ENCODE results near the gene MINK1.

MINK1 gene

DNA sequence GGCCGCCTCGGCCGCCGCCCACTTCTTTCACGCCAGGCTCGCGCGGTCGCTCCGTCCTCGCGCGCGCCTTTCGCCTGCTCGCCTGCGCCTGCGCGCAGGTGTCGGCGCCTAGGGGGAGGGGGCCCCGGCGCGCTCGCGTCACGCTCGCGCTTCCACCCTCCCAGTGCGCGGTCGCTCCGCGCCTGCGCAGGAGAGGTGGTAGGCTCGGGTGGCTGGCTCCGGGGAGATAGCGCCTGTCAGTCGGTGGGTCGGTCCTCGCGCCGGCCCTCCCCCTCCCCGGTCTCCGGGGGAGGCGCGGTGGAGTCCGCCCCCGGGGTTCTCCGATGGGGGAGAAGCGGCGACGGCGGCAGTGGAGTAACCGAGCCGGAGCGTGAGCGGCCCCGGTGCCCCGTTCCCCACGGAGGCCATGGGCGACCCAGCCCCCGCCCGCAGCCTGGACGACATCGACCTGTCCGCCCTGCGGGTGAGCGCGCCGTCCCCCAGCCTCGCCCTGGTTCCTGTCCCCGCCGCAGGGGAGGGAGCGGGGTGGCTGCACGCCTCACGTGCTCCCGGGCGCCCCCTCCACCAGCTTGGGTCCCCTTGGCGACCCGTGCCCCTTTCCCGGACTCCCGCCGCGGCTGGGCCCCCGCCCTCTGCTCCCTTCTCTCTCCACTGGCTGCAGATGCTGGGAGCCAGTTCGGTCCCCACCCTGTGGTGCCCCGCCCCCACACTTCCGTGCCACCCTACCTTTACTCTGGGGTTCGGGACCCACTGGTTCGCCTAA is at the start of gene MINK1:
TSS of gene MINK1 (plus strand) at position 163 of the 763 bp plus-strand sequence. CDS start at position 407, 244 bp downstream.
- DNase-seq: peak; percentile 79 to 95

DNA sequence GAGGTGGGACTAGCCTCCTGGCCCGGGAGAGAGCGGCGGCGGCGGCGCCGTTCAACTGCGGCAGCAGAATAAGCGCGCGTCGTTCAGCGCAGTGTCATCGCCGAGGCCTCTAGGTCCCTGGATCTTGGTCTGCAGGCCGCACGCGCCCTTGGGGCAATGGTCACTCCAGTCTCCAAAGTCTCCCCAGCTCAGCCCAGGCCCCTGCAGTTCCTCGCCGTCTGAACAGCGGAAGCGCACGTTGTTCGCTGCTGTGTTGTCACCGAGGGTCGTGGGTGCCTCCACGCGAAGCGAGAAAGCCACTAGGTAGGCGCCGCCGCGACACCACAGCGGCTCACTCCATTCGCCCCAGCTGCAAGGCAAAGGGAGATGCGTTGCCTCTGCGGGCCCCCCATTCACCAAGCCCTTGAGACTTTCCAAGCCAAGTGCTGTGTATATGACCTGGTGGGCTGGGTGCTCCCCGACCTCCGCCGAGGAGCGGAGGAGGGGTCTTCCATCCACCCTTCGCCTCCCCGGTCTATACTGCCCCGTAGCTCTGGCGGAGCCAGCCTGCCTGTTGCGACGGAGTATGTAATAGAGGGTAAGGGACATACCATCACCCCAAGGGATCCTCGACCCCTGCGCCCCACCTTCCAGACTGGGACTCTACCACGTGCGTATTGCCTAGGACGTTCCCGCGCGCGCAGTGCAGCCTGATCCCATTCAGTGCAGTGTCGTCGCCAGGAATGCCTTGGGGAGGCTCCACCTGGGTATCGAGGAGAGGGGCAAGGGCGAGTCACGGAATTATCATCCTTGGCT is 47.6 kb upstream of the MINK1 start:
- no peak for DNase-seq

DNA sequence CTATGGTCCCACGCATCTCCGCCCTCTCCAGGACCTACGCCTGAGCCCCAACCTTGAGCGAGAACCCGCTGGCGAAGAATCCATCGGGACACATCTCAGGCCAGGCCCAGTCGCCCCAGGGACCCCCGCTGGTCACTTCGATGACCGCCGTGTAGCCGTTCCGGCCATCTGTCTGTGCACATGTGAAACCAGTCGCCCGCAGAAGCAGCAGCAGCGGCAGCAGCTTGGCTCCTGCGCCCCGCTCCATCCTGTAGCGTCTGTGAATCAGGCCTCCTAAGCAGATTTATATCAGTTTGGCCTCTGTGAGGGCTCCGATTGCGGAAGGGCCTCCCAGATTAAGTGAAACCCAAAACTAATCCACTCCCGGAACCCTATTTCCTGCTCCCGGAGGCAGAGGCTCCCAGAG is 47.0 kb upstream of the MINK1 start, which contains the start of gene VMO1:
TSS of gene VMO1 (minus strand) at position 259 of the 406 bp plus-strand sequence. CDS start at position 247, 12 bp downstream.
- DNase-seq: no peak

DNA sequence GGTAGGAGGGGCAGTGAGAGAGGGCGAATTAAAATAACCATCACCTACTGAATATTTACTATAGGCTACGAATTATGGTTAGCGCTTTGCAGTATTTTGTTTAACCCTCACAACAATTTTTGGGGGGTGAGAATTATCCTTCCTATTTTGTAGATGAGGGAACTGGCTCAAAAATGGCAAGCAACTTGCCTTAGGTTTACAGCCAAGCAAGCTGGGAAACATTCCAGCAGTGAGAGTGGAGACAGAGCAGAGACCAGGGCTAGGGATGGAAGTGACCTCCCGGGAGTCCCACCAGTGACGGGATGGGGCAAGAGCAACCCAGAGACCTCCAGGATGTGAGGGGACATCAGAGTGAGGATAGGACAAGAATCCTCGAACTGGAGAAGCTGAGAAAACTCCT is 46.6 kb upstream of the MINK1 start:
- no peak for DNase-seq

DNA sequence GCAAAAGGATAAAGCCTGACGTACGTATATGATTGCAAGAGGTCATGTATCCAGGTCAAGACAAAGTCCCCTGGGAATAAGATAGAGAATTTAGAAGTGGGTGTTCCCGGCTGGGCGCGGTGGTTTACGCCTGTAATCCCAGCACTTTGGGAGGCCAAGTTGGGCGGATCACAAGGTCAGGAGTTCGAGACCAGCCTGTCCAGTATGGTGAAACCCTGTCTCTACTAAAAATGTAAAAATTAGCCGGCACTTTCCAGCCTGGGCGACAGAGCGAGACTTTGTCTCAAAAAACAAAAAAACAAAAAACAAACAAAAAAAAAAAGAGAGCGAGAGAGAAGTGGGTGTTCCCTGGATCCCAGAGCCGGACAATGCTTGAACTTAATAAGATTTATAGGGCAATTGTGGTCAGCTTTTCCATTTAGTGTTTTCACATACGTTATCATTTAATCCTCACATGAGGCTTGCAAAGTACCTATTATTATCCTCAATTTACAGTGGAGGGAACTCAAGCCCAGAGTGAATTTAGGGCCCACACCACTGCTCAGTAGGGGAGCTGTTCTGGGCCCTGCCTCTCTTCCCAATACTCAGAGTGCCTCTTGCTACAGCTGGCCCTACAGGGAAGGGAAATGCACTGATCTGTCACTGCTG is 44.9 kb upstream of the MINK1 start:
- DNase-seq: no peak

DNA sequence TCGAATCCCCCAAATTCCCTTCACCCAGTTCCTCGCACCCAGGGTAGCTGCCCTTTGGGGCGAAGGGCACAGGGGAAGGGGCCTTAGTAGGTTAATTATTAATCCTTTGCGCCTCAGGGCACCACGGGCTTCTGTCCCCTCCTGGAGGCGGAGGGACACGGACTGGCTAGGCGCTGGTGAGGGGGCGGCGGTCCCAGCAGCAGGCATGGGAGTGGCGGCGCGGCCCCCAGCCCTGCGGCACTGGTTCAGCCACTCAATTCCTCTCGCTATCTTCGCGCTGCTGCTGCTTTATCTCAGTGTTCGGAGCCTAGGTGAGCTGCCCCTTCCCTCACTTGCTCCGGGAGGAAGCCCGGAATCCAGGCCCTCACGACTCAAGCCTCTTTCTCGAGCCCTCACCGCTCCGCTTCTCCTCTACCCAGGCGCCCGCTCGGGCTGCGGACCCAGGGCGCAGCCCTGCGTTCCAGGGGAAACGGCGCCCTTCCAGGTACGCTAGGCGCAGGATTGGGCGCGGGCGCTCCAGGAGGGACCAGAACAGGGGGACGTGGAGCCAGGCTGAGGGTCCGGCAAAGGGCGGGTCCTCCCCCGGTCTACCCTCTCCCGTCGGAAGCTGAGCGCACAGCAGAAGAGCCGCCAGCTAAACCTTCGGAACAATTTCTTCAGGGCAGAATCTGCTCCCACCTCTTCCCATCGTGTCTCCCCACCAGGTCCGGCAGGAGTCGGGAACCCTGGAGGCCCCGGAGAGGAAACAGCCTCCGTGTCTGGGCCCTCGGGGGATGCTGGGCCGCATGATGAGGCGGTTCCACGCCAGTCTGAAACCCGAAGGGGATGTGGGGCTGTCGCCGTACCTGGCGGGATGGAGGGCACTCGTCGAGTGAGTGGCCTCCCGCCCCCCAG is 44.1 kb upstream of the MINK1 start, which contains the start of gene GLTPD2:
TSS of gene GLTPD2 (plus strand) at position 158 of the 894 bp plus-strand sequence. CDS start at position 206, 48 bp downstream.
- no peak for DNase-seq

DNA sequence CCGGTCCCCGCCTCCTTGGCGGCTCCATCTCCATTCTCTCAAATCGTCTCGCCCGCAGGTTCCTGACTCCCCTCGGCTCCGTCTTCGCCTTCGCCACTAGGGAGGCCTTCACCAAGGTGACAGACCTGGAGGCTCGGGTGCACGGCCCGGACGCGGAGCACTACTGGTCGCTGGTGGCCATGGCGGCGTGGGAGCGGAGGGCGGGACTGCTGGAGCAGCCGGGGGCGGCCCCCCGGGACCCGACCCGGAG is 43.5 kb upstream of the MINK1 start:
- no peak for DNase-seq

DNA sequence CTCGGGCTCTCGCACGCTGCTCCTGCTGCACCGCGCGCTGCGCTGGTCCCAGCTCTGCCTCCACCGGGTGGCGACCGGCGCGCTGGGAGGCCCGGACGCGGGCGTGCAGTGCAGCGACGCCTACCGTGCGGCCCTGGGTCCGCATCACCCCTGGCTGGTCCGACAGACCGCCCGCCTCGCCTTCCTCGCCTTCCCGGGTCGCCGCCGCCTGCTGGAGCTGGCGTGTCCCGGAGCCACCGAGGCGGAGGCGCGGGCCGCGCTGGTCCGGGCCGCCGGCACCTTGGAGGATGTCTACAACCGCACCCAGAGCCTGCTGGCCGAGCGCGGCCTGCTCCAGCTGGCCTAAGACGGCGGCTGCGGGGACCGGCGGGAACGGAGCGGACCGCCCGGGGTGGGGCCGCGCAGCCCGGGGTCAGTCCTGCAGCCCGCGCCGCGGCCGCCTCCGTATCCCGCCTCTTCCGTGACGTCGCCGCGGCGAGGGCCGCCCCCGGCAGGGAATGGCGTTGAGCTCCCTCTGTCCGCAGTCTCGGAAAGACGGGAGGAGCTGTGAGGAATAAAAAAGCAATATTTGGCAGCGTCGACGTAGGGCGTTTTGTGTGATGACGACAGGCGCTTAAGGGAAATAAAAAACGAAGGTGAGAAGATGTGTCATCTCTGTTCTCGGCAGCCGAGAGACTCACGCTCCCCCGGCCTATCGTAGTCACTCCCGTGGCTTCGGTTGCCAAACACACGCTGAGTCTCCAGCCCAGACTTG is 43.0 kb upstream of the MINK1 start:
- DNase-seq: peak; percentile 86 to 90

DNA sequence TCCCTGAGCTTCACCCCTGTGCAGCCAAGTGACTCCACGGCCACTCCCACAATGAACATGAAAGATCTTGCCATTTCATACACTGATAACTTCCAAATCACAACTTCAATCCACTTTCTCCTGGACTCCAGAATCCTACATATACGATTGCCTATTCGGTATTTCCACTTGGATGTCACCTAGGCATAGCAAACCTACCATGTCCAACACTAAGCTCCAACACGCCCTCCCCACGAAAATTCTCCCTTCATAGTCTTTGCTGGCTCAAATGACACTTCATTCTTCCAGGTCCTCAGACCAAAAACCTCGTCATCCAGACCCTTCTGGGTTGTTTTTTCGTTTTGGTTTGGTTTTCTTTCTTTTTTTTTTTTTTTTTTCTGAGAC is 42.4 kb upstream of the MINK1 start:
- no peak for DNase-seq

DNA sequence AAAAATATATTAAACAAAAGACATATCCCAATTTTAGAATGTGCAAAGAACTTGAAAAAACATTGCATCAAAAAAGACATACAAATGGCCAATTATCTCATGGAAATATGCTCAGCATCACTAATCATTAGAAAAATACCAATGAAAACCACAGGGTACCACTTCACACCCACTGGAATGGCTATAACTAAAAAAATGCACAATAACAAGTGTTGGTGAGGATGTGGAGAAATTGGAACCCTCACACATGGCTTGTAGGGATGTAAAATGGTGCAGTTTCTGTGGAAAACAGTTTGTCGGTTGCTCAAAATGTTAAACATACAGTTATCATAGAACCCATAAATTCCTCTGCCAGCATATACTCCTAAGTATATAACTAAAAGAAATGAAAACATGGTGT is 38.0 kb upstream of the MINK1 start:
- DNase-seq: no peak

DNA sequence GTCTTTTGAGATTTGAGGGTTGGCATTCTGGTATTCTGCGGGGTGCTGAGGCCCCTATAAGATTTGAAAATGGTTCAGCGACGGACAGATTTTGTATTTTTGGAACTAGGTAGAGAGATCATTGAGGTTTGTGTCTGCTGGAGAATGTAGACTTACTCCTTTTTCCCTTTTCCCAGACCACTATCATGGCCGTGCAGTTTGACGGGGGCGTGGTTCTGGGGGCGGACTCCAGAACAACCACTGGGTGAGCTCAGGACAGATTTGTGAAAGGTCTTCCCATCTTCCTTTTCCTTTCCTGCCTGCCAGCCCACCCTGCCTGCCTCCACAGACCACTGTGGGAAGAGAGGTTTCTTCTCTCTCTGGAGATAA is 36.6 kb upstream of the MINK1 start:
- DNase-seq: no peak

DNA sequence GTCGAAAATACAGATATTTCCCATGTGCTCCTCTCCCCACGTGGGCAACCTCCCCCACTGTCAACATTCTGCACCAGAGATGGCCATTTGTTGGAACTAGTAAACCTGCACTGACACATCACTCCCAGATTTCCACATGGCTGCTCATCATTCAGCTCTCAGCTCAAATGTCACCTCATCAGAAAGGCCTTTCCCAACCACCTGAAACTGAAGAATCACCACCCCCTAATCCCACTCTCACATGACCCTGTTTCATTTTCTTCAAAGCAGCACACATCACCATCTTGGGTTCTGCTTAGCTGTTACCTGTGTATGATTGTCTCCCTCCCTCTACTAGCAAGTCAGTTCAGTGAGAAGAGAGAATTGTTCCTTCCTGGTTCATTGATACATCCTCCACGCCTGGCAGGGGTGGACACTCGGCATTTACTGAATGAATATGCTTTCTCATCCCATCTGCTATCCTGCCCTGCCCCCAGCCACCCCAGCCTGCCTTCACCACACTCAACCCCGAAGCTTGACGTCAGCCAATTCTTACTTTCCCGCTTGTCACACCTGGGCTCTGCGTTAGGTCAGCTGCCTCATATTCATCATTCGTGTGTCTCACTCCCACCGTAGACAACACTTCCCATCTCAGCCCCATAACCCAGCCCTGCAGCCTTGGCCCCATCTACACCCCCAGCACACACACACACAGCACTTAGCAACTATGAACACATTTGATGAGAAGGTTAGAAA is 32.5 kb upstream of the MINK1 start:
- no peak for DNase-seq

DNA sequence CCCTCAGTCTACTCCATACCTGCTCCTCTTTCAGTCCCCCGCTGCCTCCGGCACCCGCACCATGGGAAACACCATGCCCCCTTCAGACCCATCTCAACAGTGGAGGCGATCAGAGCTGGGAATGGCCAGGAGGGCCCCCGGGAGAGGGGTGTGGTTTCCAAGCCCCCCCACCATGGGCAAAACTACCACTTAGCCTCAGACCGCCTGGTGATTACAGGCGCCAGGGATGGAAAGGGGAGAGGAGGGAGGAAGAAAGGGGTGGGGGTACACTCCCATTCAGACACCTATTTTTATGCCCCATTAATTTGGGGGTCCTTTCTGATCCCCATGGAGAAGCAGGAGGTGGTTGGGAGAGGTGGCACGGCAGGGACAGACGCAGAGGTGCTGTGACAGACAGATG is 30.9 kb upstream of the MINK1 start, which contains the start of gene C17orf114:
TSS of gene C17orf114 (minus strand) at position 101 of the 400 bp plus-strand sequence.
- DNase-seq: no peak

DNA sequence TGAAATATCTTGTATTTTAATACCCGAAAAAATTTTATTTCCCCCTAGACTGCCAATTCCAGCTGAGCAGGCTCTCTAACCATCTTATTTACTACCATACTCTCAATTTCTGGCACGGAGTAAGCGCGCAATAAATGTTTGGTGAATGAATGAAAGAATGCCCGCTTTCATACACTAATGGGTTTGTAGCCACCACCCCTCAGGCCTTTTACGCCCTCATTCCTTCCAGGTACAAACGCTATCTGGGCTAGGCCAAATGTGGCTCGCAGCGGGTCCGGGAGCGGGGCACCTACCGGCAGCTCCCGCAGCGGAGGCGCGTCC is 26.7 kb upstream of the MINK1 start:
- no peak for DNase-seq

DNA sequence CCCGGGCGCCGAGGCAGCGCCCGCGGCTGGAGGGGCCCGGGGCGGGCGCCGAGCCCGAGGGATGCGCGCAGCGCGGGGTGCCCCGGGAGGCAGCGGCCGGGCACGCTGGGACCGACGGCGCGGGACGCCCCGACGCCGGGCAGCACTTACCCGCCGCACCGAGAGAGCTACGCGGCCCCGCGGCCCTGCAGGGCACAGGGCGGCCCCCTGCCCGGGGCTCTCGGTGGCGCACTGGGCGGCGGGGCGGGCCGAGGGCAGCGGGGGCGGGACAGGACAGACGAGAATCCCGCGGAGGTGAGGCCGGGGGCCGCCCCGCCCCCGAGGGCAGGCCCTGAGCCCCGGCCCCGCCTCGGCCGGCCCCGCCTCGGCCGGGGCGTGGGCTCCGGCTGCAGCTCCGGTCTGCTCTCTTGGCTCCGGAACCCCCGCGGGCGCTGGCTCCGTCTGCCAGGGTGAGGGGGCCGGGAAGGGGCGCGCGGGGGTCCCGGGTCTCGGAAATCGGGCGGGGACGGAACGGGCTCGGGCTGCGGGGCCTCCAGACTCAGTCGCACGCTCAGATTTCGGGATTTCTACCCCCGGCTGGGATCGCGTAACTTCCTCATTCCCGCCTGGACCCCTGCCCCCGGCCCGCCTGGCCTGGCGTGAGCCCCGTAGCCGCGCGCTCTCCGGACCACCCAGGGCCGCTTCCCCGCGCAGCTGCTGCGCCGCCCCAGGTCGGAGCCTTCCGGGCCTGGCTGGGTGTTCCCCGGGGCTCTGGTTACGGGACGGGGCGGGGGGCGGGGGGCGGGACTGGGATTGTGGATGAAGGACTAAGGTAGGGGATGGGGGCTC is 26.1 kb upstream of the MINK1 start, which contains the start of gene PLD2:
TSS of gene PLD2 (plus strand) at position 376 of the 828 bp plus-strand sequence. CDS start 621 bp downstream, outside the sequence.
- peak; percentile 74 to 88 for DNase-seq

DNA sequence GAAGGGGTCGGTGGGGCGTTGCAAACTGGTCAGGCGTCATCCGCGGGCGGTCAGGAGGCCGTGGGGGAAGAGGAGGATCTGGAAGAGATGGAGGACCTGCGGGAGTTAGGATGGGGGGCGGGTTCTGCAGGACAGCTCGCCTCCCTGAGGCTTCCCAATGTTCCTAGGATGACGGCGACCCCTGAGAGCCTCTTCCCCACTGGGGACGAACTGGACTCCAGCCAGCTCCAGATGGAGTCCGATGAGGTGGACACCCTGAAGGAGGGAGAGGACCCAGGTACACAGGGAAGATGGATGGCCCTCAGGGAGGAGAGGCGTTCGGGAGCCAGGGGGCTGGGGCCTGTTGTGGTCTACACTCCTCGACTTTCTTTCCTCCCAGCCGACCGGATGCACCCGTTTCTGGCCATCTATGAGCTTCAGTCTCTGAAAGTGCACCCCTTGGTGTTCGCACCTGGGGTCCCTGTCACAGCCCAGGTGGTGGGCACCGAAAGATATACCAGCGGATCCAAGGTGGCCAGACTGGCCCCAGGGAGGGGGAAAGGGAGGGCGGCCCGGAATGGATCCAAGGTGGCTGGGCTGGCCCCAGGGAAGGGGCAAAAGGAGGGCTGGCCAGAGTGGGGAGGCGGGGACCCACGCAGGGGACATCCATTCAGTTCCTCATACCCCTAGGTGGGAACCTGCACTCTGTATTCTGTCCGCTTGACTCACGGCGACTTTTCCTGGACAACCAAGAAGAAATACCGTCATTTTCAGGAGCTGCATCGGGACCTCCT is 25.3 kb upstream of the MINK1 start:
- no peak for DNase-seq

DNA sequence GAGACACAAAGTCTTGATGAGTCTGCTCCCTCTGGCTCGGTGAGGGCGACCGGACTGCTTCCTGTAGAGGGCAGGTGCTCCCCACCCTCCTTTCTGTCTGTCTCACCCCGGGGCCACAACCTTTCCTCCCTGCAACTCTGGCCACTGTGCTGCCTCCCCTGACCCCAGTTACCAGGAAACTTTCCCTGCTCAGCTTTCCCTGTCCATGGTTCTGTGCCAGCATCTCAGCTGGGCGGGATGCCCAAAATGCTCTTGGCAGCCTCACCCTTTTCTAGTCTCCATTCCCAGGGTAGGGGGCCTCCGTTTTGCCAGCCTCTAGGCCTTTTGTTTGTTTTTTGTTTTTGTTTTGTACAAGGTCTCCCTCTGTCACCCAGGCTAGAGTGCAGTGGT is 24.8 kb upstream of the MINK1 start:
- no peak for DNase-seq

DNA sequence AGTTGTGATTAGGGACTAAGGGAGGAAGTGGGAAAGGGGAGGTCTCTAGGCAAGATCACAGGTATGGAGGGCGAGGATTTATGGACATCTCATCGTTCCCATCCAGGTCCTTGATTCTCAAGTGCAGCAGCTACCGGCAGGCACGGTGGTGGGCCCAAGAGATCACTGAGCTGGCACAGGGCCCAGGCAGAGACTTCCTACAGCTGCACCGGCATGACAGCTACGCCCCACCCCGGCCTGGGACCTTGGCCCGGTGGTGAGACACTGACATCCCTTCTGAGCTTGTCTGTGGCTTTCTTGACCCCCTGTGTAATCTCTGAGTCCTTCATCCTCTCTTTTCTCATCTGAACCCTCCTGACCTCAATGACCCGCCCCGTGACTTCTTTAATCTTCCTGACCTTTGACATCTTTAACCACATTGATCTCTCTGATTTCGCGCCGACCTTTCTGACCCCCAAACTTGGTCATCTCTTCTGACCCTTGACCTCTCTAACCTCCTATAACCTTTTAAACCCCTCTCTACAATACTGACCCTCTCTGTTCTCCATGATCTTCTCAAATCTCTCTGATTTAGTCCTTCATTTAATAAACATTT is 22.3 kb upstream of the MINK1 start:
- no peak for DNase-seq

DNA sequence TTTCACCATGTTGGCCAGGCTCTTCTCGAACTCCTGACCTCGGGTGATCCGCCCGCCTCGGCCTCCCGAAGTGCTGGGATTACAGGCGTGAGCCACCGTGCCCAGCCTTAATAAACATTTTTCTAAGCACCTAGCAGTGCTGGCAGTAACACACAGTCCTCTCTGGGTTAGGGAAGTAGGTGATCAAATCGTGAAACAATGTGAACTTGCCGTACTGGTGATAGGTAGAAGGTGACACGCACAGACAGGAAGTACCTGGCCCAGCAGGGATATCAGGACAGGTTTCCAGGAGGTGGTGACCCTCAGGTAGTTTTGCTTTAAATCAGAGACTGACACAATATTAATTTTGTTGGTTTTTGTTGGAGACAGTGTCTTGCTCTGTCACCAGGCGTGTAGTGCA is 21.7 kb upstream of the MINK1 start:
- DNase-seq: no peak
